NCI-H774 (cell line): Measurements from ENCODE around the gene OAS1.
"Not testable (repeated sequence)": the region's sequence is repeated elsewhere in the genome, so short reads cannot be mapped to it uniquely, and the experiment has no call there.

Source experiments
- DNase-seq: peaks from one replicate; lab custom pipeline; 2025; lab: John Stamatoyannopoulos, UW

The OAS1 gene

GRCh38 chr12:112900298-112901145 is 6.2 kb upstream of the OAS1 start:
- peak; percentile 73 for DNase-seq

GRCh38 chr12:112901271-112901670 is 5.5 kb upstream of the OAS1 start:
- peak; percentile 18 for DNase-seq

- DNase-seq: no peak
These were observed 2.2 kb upstream of the OAS1 start for GRCh38 chr12:112904571-112904970.

GRCh38 chr12:112905451-112906089 is 1.2 kb upstream of the OAS1 start:
- no peak for DNase-seq

- DNase-seq: no peak
These were observed 824 bp downstream of the OAS1 start for GRCh38 chr12:112907415-112908157.

- no peak for DNase-seq
These were observed 1.8 kb downstream of the OAS1 start for GRCh38 chr12:112908548-112908947.

- DNase-seq: no peak
These were observed 2.9 kb downstream of the OAS1 start for GRCh38 chr12:112909693-112910092.

- DNase-seq: no peak
These were observed 6.4 kb downstream of the OAS1 start for GRCh38 chr12:112913038-112913688.

GRCh38 chr12:112913888-112914287 is 7.1 kb downstream of the OAS1 start:
- DNase-seq: not testable (repeated sequence)

- peak; percentile 31 for DNase-seq
These were observed 9.5 kb downstream of the OAS1 start for GRCh38 chr12:112916270-112916669.

GRCh38 chr12:112919121-112919520 is 12.4 kb downstream of the OAS1 start:
- DNase-seq: no peak

- DNase-seq: no peak
These were observed 18.2 kb downstream of the OAS1 start for GRCh38 chr12:112924986-112925385.

- not testable (repeated sequence) for DNase-seq
These were observed 19.8 kb downstream of the OAS1 start for GRCh38 chr12:112926416-112927033.

- DNase-seq: no peak
These were observed 20.7 kb downstream of the OAS1 start for GRCh38 chr12:112927475-112927874.

GRCh38 chr12:112927925-112928324 is 21.2 kb downstream of the OAS1 start:
- no peak for DNase-seq

- no peak for DNase-seq
These were observed 22.2 kb downstream of the OAS1 start for GRCh38 chr12:112928978-112929377.

- no peak for DNase-seq
These were observed 23.0 kb downstream of the OAS1 start for GRCh38 chr12:112929715-112930114.

- no peak for DNase-seq
These were observed 23.6 kb downstream of the OAS1 start for GRCh38 chr12:112930350-112930749.

GRCh38 chr12:112932485-112933128 is 25.8 kb downstream of the OAS1 start:
- no peak for DNase-seq

- no peak for DNase-seq
These were observed 26.4 kb downstream of the OAS1 start for GRCh38 chr12:112933129-112933505.

GRCh38 chr12:112936264-112936663 is 29.5 kb downstream of the OAS1 start:
- no peak for DNase-seq
